Activated CD8-positive, alpha-beta memory T cell treated with anti-CD3 and anti-CD28 coated beads for 24 hours (primary cell): ENCODE measurements around the gene COL18A1.
"Not testable (repeated sequence)": the region's sequence is repeated elsewhere in the genome, so short reads cannot be mapped to it uniquely, and the experiment has no call there.

Source experiments
- DNase-seq: peaks from one replicate; pipeline ENCODE4 v3.0.0-alpha.2; 2020

COL18A1 gene

GRCh38 chr21:45527151-45527999 lies 122.4 kb downstream of the COL18A1 start:
- peak; percentile 44 for DNase-seq

- peak; percentile 40 for DNase-seq
These were observed 123.2 kb downstream of the COL18A1 start for GRCh38 chr21:45528028-45528705.

- peak; percentile 48 for DNase-seq
These were observed 124.2 kb downstream of the COL18A1 start for GRCh38 chr21:45528981-45529784.

GRCh38 chr21:45529785-45530422 lies 124.9 kb downstream of the COL18A1 start:
- no peak for DNase-seq

GRCh38 chr21:45530423-45531113 lies 125.6 kb downstream of the COL18A1 start:
- DNase-seq, result peak; percentile 40

- DNase-seq, result not testable (repeated sequence)
These were observed 126.1 kb downstream of the COL18A1 start for GRCh38 chr21:45531114-45531392.

GRCh38 chr21:45531393-45532215 lies 126.6 kb downstream of the COL18A1 start:
- DNase-seq, result peak; percentile 37

- no peak for DNase-seq
These were observed 127.9 kb downstream of the COL18A1 start for GRCh38 chr21:45532826-45533360.

- DNase-seq, result peak; percentile 53
These were observed 128.4 kb downstream of the COL18A1 start for GRCh38 chr21:45533361-45533845.

- DNase-seq, result peak; percentile 55
These were observed 129.1 kb downstream of the COL18A1 start for GRCh38 chr21:45533846-45534635.

GRCh38 chr21:45534636-45535331 lies 129.8 kb downstream of the COL18A1 start:
- peak; percentile 55 for DNase-seq

- peak; percentile 55 for DNase-seq
These were observed 130.5 kb downstream of the COL18A1 start for GRCh38 chr21:45535341-45536081.

- DNase-seq, result peak; percentile 50
These were observed 131.5 kb downstream of the COL18A1 start for GRCh38 chr21:45536301-45537081.

GRCh38 chr21:45537111-45537745 lies 132.3 kb downstream of the COL18A1 start:
- peak; percentile 53 for DNase-seq

GRCh38 chr21:45537746-45538291 lies 132.9 kb downstream of the COL18A1 start:
- peak; percentile 40 for DNase-seq

- peak; percentile 55 for DNase-seq
These were observed 133.5 kb downstream of the COL18A1 start for GRCh38 chr21:45538381-45539045.
